ENCODE results near the gene CCDC90B.
"Not testable (repeated sequence)": the region's sequence is repeated elsewhere in the genome, so short reads cannot be mapped to it uniquely, and the experiment has no call there.

Gene CCDC90B

GRCh38 chr11:83285771-83286528 lies at the start of gene CCDC90B:
Gene CCDC90B, minus strand, starts transcription at chr11:83286367. Its CDS starts 395 bp downstream, at chr11:83285972.
- DNase-seq (ENCODE audit: low read depth): peak; percentile 87

- no peak for DNase-seq (ENCODE audit: low read depth)
Observed at GRCh38 chr11:83335446-83336070, 49.4 kb upstream of the CCDC90B start.

- no peak for DNase-seq (ENCODE audit: low read depth)
Observed at GRCh38 chr11:83330303-83330702, 44.1 kb upstream of the CCDC90B start.

- DNase-seq (ENCODE audit: low read depth): no peak
Observed at GRCh38 chr11:83326326-83326725, 40.2 kb upstream of the CCDC90B start.

- DNase-seq (ENCODE audit: low read depth): no peak
Observed at GRCh38 chr11:83319346-83319745, 33.2 kb upstream of the CCDC90B start.

GRCh38 chr11:83318931-83319330 lies 32.8 kb upstream of the CCDC90B start:
- DNase-seq (ENCODE audit: low read depth): no peak

- no peak for DNase-seq (ENCODE audit: low read depth)
Observed at GRCh38 chr11:83317757-83318690, 31.9 kb upstream of the CCDC90B start.

GRCh38 chr11:83316897-83317268 lies 30.7 kb upstream of the CCDC90B start:
- DNase-seq (ENCODE audit: low read depth): not testable (repeated sequence)

GRCh38 chr11:83316143-83316896 lies 30.2 kb upstream of the CCDC90B start:
- not testable (repeated sequence) for DNase-seq (ENCODE audit: low read depth)

GRCh38 chr11:83312430-83312829 lies 26.3 kb upstream of the CCDC90B start:
- no peak for DNase-seq (ENCODE audit: low read depth)

- no peak for DNase-seq (ENCODE audit: low read depth)
Observed at GRCh38 chr11:83311701-83312100, 25.5 kb upstream of the CCDC90B start.

- no peak for DNase-seq (ENCODE audit: low read depth)
Observed at GRCh38 chr11:83310718-83311117, 24.6 kb upstream of the CCDC90B start.

- not testable (repeated sequence) for DNase-seq (ENCODE audit: low read depth)
Observed at GRCh38 chr11:83308536-83308935, 22.4 kb upstream of the CCDC90B start.

GRCh38 chr11:83306200-83307080 lies 20.3 kb upstream of the CCDC90B start:
- no peak for DNase-seq (ENCODE audit: low read depth)

- DNase-seq (ENCODE audit: low read depth): no peak
Observed at GRCh38 chr11:83303316-83303715, 17.1 kb upstream of the CCDC90B start.

- no peak for DNase-seq (ENCODE audit: low read depth)
Observed at GRCh38 chr11:83302151-83302550, 16.0 kb upstream of the CCDC90B start.

- DNase-seq (ENCODE audit: low read depth): no peak
Observed at GRCh38 chr11:83299681-83300080, 13.5 kb upstream of the CCDC90B start.

- DNase-seq (ENCODE audit: low read depth): no peak
Observed at GRCh38 chr11:83294208-83294607, 8.0 kb upstream of the CCDC90B start.

- DNase-seq (ENCODE audit: low read depth): no peak
Observed at GRCh38 chr11:83293457-83293774, 7.2 kb upstream of the CCDC90B start.

- DNase-seq (ENCODE audit: low read depth): no peak
Observed at GRCh38 chr11:83292709-83293456, 6.7 kb upstream of the CCDC90B start.

Measured in activated T-helper 1 cell treated with Interleukin-2 at 50 U/mL for 16 hours (primary cell).